ENCODE measurements around the gene BUB1.
A peak's percentile ranks its signal among the peaks of the same experiment; 100 is the strongest.
"Not testable (repeated sequence)": the region's sequence is repeated elsewhere in the genome, so short reads cannot be mapped to it uniquely, and the experiment has no call there.

BUB1 gene

GRCh38 chr2:110690083-110690965 is 12.5 kb upstream of the BUB1 start:
- H3K9me3 ChIP-seq (ENCODE audit: control insufficient read depth in 2 of 2, low read length in 2 of 2), result no peaks in the 10 kb centered on the region
- no peaks in the 10 kb centered on the region for H3K36me3 ChIP-seq (ENCODE audit: control insufficient read depth in 2 of 2, insufficient read depth in 2 of 2, low read length in 2 of 2)
- H3K4me3 ChIP-seq (ENCODE audit: low read length in 2 of 2), result no peak overlapping the region
- H3K9ac ChIP-seq (ENCODE audit: low read depth in 1 of 2, low read length in 2 of 2), result no peak overlapping the region
- no peaks in the 10 kb centered on the region for H3K4me1 ChIP-seq (ENCODE audit: control insufficient read depth in 2 of 2, insufficient read depth in 2 of 2, low read length in 2 of 2)
- no peaks in the 10 kb centered on the region for H3K27me3 ChIP-seq (ENCODE audit: control insufficient read depth in 2 of 2, insufficient read depth in 2 of 2, low read length in 2 of 2)
- H3K27ac ChIP-seq (ENCODE audit: low read depth in 2 of 2, low read length in 2 of 2), result no peak overlapping the region

GRCh38 chr2:110688594-110689091 is 10.8 kb upstream of the BUB1 start:
- Histone ChIP-seq H3K27me3 (ENCODE audit: control insufficient read depth in 2 of 2, insufficient read depth in 2 of 2, low read length in 2 of 2) (no peaks in the 10 kb centered on the region), H3K4me1 (ENCODE audit: control insufficient read depth in 2 of 2, insufficient read depth in 2 of 2, low read length in 2 of 2) (no peaks in the 10 kb centered on the region)

GRCh38 chr2:110687775-110688484 is 10.1 kb upstream of the BUB1 start:
- not testable (repeated sequence) for H3K4me1 ChIP-seq (ENCODE audit: control insufficient read depth in 2 of 2, insufficient read depth in 2 of 2, low read length in 2 of 2); H3K36me3 ChIP-seq (ENCODE audit: control insufficient read depth in 2 of 2, insufficient read depth in 2 of 2, low read length in 2 of 2); H3K27ac ChIP-seq (ENCODE audit: low read depth in 2 of 2, low read length in 2 of 2); H3K4me3 ChIP-seq (ENCODE audit: low read length in 2 of 2); H3K9ac ChIP-seq (ENCODE audit: low read depth in 1 of 2, low read length in 2 of 2); H3K9me3 ChIP-seq (ENCODE audit: control insufficient read depth in 2 of 2, low read length in 2 of 2); H3K27me3 ChIP-seq (ENCODE audit: control insufficient read depth in 2 of 2, insufficient read depth in 2 of 2, low read length in 2 of 2)

More at GRCh38 chr2:110688594-110689091, 10.8 kb upstream of the BUB1 start:
- Histone ChIP-seq H3K9me3 (ENCODE audit: control insufficient read depth in 2 of 2, low read length in 2 of 2) (no peaks in the 10 kb centered on the region), H3K27ac (ENCODE audit: low read depth in 2 of 2, low read length in 2 of 2) (no peak overlapping the region), H3K9ac (ENCODE audit: low read depth in 1 of 2, low read length in 2 of 2) (no peak overlapping the region), H3K36me3 (ENCODE audit: control insufficient read depth in 2 of 2, insufficient read depth in 2 of 2, low read length in 2 of 2) (no peaks in the 10 kb centered on the region), H3K4me3 (ENCODE audit: low read length in 2 of 2) (no peak overlapping the region)

GRCh38 chr2:110682872-110683271 is 5.0 kb upstream of the BUB1 start:
- no peaks in the 10 kb centered on the region for H3K9me3 ChIP-seq (ENCODE audit: control insufficient read depth in 2 of 2, low read length in 2 of 2)
- no peak overlapping the region for H3K4me3 ChIP-seq (ENCODE audit: low read length in 2 of 2)
- no peaks in the 10 kb centered on the region for H3K36me3 ChIP-seq (ENCODE audit: control insufficient read depth in 2 of 2, insufficient read depth in 2 of 2, low read length in 2 of 2)
- no peak overlapping the region for H3K9ac ChIP-seq (ENCODE audit: low read depth in 1 of 2, low read length in 2 of 2)
- peaks cover 2 to 3% of the 10 kb centered on the region in 2 donors for H3K4me1 ChIP-seq (ENCODE audit: control insufficient read depth in 2 of 2, insufficient read depth in 2 of 2, low read length in 2 of 2)
- H3K27me3 ChIP-seq (ENCODE audit: control insufficient read depth in 2 of 2, insufficient read depth in 2 of 2, low read length in 2 of 2), result no peaks in the 10 kb centered on the region
- H3K27ac ChIP-seq (ENCODE audit: low read depth in 2 of 2, low read length in 2 of 2), result no peak overlapping the region

GRCh38 chr2:110682267-110682666 is 4.4 kb upstream of the BUB1 start:
- Histone ChIP-seq H3K9me3 (ENCODE audit: control insufficient read depth in 2 of 2, low read length in 2 of 2) (no peaks in the 10 kb centered on the region), H3K4me3 (ENCODE audit: low read length in 2 of 2) (no peak overlapping the region), H3K36me3 (ENCODE audit: control insufficient read depth in 2 of 2, insufficient read depth in 2 of 2, low read length in 2 of 2) (no peaks in the 10 kb centered on the region), H3K27me3 (ENCODE audit: control insufficient read depth in 2 of 2, insufficient read depth in 2 of 2, low read length in 2 of 2) (no peaks in the 10 kb centered on the region), H3K9ac (ENCODE audit: low read depth in 1 of 2, low read length in 2 of 2) (no peak overlapping the region), H3K27ac (ENCODE audit: low read depth in 2 of 2, low read length in 2 of 2) (no peak overlapping the region), H3K4me1 (ENCODE audit: control insufficient read depth in 2 of 2, insufficient read depth in 2 of 2, low read length in 2 of 2) (peaks cover 2 to 8% of the 10 kb centered on the region in 2 donors)

GRCh38 chr2:110680709-110681108 is 2.8 kb upstream of the BUB1 start:
- no peak overlapping the region for H3K27ac ChIP-seq (ENCODE audit: low read depth in 2 of 2, low read length in 2 of 2)
- no peaks in the 10 kb centered on the region for H3K27me3 ChIP-seq (ENCODE audit: control insufficient read depth in 2 of 2, insufficient read depth in 2 of 2, low read length in 2 of 2)
- no peaks in the 10 kb centered on the region for H3K9me3 ChIP-seq (ENCODE audit: control insufficient read depth in 2 of 2, low read length in 2 of 2)
- peaks cover 2 to 13% of the 10 kb centered on the region in 2 donors for H3K4me1 ChIP-seq (ENCODE audit: control insufficient read depth in 2 of 2, insufficient read depth in 2 of 2, low read length in 2 of 2)
- no peak overlapping the region for H3K9ac ChIP-seq (ENCODE audit: low read depth in 1 of 2, low read length in 2 of 2)
- no peaks in the 10 kb centered on the region for H3K36me3 ChIP-seq (ENCODE audit: control insufficient read depth in 2 of 2, insufficient read depth in 2 of 2, low read length in 2 of 2)
- no peak overlapping the region for H3K4me3 ChIP-seq (ENCODE audit: low read length in 2 of 2)

GRCh38 chr2:110679865-110680264 is 2.0 kb upstream of the BUB1 start:
- H3K4me3 ChIP-seq (ENCODE audit: low read length in 2 of 2), result no peak overlapping the region
- no peaks in the 10 kb centered on the region for H3K36me3 ChIP-seq (ENCODE audit: control insufficient read depth in 2 of 2, insufficient read depth in 2 of 2, low read length in 2 of 2)
- peaks cover 2 to 19% of the 10 kb centered on the region in 2 donors for H3K4me1 ChIP-seq (ENCODE audit: control insufficient read depth in 2 of 2, insufficient read depth in 2 of 2, low read length in 2 of 2)
- no peaks in the 10 kb centered on the region for H3K9me3 ChIP-seq (ENCODE audit: control insufficient read depth in 2 of 2, low read length in 2 of 2)
- no peak overlapping the region for H3K27ac ChIP-seq (ENCODE audit: low read depth in 2 of 2, low read length in 2 of 2)
- no peaks in the 10 kb centered on the region for H3K27me3 ChIP-seq (ENCODE audit: control insufficient read depth in 2 of 2, insufficient read depth in 2 of 2, low read length in 2 of 2)
- no peak overlapping the region for H3K9ac ChIP-seq (ENCODE audit: low read depth in 1 of 2, low read length in 2 of 2)

- Histone ChIP-seq H3K27ac (ENCODE audit: low read depth in 2 of 2, low read length in 2 of 2) (no peak overlapping the region), H3K9ac (ENCODE audit: low read depth in 1 of 2, low read length in 2 of 2) (no peak overlapping the region), H3K4me1 (ENCODE audit: control insufficient read depth in 2 of 2, insufficient read depth in 2 of 2, low read length in 2 of 2) (peaks cover 4 to 24% of the 10 kb centered on the region in 2 donors)
Observed at GRCh38 chr2:110679337-110679707, 1.5 kb upstream of the BUB1 start.

GRCh38 chr2:110678457-110679336 is 834 bp upstream of the BUB1 start:
- Histone ChIP-seq H3K36me3 (ENCODE audit: control insufficient read depth in 2 of 2, insufficient read depth in 2 of 2, low read length in 2 of 2) (no peaks in the 10 kb centered on the region), H3K4me1 (ENCODE audit: control insufficient read depth in 2 of 2, insufficient read depth in 2 of 2, low read length in 2 of 2) (peaks cover 4 to 24% of the 10 kb centered on the region in 2 donors), H3K9me3 (ENCODE audit: control insufficient read depth in 2 of 2, low read length in 2 of 2) (no peaks in the 10 kb centered on the region), H3K4me3 (ENCODE audit: low read length in 2 of 2) (peak overlapping the region; percentile 80 to 93), H3K27me3 (ENCODE audit: control insufficient read depth in 2 of 2, insufficient read depth in 2 of 2, low read length in 2 of 2) (no peaks in the 10 kb centered on the region), H3K27ac (ENCODE audit: low read depth in 2 of 2, low read length in 2 of 2) (peak overlapping the region; percentile 79 to 84), H3K9ac (ENCODE audit: low read depth in 1 of 2, low read length in 2 of 2) (peak overlapping the region; percentile 72 to 95)

More at GRCh38 chr2:110679337-110679707, 1.5 kb upstream of the BUB1 start:
- Histone ChIP-seq H3K4me3 (ENCODE audit: low read length in 2 of 2) (no peak overlapping the region), H3K9me3 (ENCODE audit: control insufficient read depth in 2 of 2, low read length in 2 of 2) (no peaks in the 10 kb centered on the region), H3K36me3 (ENCODE audit: control insufficient read depth in 2 of 2, insufficient read depth in 2 of 2, low read length in 2 of 2) (no peaks in the 10 kb centered on the region), H3K27me3 (ENCODE audit: control insufficient read depth in 2 of 2, insufficient read depth in 2 of 2, low read length in 2 of 2) (no peaks in the 10 kb centered on the region)

Measured in mucosa of rectum (tissue), 2 donors.